Neutrophil (primary cell): Measurements from ENCODE around the gene ANKS1B.
"Not testable (repeated sequence)": the region's sequence is repeated elsewhere in the genome, so short reads cannot be mapped to it uniquely, and the experiment has no call there.

ENCODE experiments used
- H3K27ac ChIP-seq: fragments of 200-600 bp; sonication (generic); 2 replicates; pipeline ENCODE4 v1.5.1; 2016; ENCODE audit warnings: mild to moderate bottlenecking, moderate library complexity
- H3K27me3 ChIP-seq: fragments of 200-600 bp; sonication (generic); 2 replicates; pipeline ENCODE4 v1.6.0; 2016; ENCODE audit warnings: mild to moderate bottlenecking
- H3K36me3 ChIP-seq: fragments of 200-600 bp; sonication (generic); 2 replicates; pipeline ENCODE4 v1.5.1; 2017
- H3K4me1 ChIP-seq, 2 experiments: fragments of 200-600 bp in 1 of 2; sonication (generic) in 1 of 2; 1 replicate in 1 of 2; 2 replicates in 1 of 2; pipeline versions ENCODE4 v1.5.1 to v1.6.1; 2013 to 2016; ENCODE audit warnings: low read depth in 1 of 2, low read length in 1 of 2, mild to moderate bottlenecking in 1 of 2, moderate library complexity in 1 of 2; ENCODE audit not compliant: control insufficient read depth in 1 of 2, insufficient read depth in 1 of 2
- H3K4me3 ChIP-seq, 2 experiments: fragments of 200-600 bp in 1 of 2; sonication (generic) in 1 of 2; 1 replicate in 1 of 2; 2 replicates in 1 of 2; pipeline ENCODE4 v1.5.1; 2013 to 2016; ENCODE audit warnings: low read depth in 1 of 2, low read length in 1 of 2, mild to moderate bottlenecking in 1 of 2, moderate library complexity in 1 of 2
- H3K9me3 ChIP-seq: fragments of 200-600 bp; sonication (generic); 2 replicates; pipeline ENCODE4 v1.5.1; 2016
- CTCF ChIP-seq: fragments of 200-600 bp; sonication (generic); IDR thresholded peaks from 2 replicates; pipeline ENCODE4 v1.5.1; 2016; ENCODE audit warnings: antibody characterized with exemption

Gene ANKS1B

GRCh38 chr12:99644629-99645028, 340.1 kb downstream of the ANKS1B start:
- no peaks in the 10 kb centered on the region for H3K27me3 ChIP-seq
- no peak overlapping the region for H3K27ac ChIP-seq
- H3K9me3 ChIP-seq, result no peaks in the 10 kb centered on the region
- no peak overlapping the region for H3K4me3 ChIP-seq
- no peak for TF ChIP-seq CTCF
- H3K4me1 ChIP-seq, result no peaks in the 10 kb centered on the region
- no peaks in the 10 kb centered on the region for H3K36me3 ChIP-seq

GRCh38 chr12:99627459-99627858, 357.3 kb downstream of the ANKS1B start:
- no peaks in the 10 kb centered on the region for H3K9me3 ChIP-seq
- no peaks in the 10 kb centered on the region for H3K27me3 ChIP-seq
- H3K4me1 ChIP-seq, result no peaks in the 10 kb centered on the region

GRCh38 chr12:99624591-99624990, 360.1 kb downstream of the ANKS1B start:
- H3K4me1 ChIP-seq, H3K4me3 ChIP-seq, H3K27me3 ChIP-seq, H3K27ac ChIP-seq, H3K9me3 ChIP-seq, H3K36me3 ChIP-seq: not testable (repeated sequence)

More at GRCh38 chr12:99627459-99627858, 357.3 kb downstream of the ANKS1B start:
- no peak for TF ChIP-seq CTCF
- no peak overlapping the region for H3K4me3 ChIP-seq
- no peak overlapping the region for H3K27ac ChIP-seq
- no peaks in the 10 kb centered on the region for H3K36me3 ChIP-seq

GRCh38 chr12:99620159-99620479, 364.6 kb downstream of the ANKS1B start:
- H3K27ac ChIP-seq, result no peak overlapping the region
- no peaks in the 10 kb centered on the region for H3K36me3 ChIP-seq
- TF ChIP-seq CTCF, result no peak
- no peaks in the 10 kb centered on the region for H3K4me1 ChIP-seq
- H3K4me3 ChIP-seq, result no peak overlapping the region
- no peaks in the 10 kb centered on the region for H3K27me3 ChIP-seq
- H3K9me3 ChIP-seq, result no peaks in the 10 kb centered on the region

- H3K4me1 ChIP-seq, result no peaks in the 10 kb centered on the region
Measured at GRCh38 chr12:99619389-99620158, 365.2 kb downstream of the ANKS1B start.

More at GRCh38 chr12:99619389-99620158, 365.2 kb downstream of the ANKS1B start:
- Histone ChIP-seq H3K4me3 (no peak overlapping the region), H3K36me3 (no peaks in the 10 kb centered on the region), H3K27me3 (no peaks in the 10 kb centered on the region), H3K27ac (no peak overlapping the region), H3K9me3 (no peaks in the 10 kb centered on the region)
- TF ChIP-seq CTCF, result no peak
